ENCODE data around the gene PLPP2.

Gene PLPP2

GRCh38 chr19:335072-335471, 43.9 kb upstream of the PLPP2 start:
- peaks cover 67% of the 10 kb centered on the region for H3K79me2 ChIP-seq (ENCODE audit: insufficient read depth, low read length)
- TF ChIP-seq EZH2phosphoT487 (conservative IDR thresholded peaks at IDR 0.05; ENCODE audit: low read length) (no peak), CTCF (IDR thresholded peaks at IDR 0.05; ENCODE audit: insufficient read depth, low read length, poor library complexity, severe bottlenecking) (no peak)

GRCh38 chr19:334296-335071, 43.3 kb upstream of the PLPP2 start:
- H3F3A ChIP-seq (ENCODE audit: insufficient read depth) = no peaks in the 10 kb centered on the region
- H3K4me2 ChIP-seq (ENCODE audit: low read depth, low read length, poor library complexity, severe bottlenecking) = no peak overlapping the region
- no peak for TF ChIP-seq CTCF (IDR thresholded peaks at IDR 0.05; ENCODE audit: insufficient read depth, low read length, poor library complexity, severe bottlenecking)
- TF ChIP-seq EZH2phosphoT487 (conservative IDR thresholded peaks at IDR 0.05; ENCODE audit: low read length) = no peak
- H3K27me3 ChIP-seq (ENCODE audit: low read length) = no peaks in the 10 kb centered on the region
- H3K9me3 ChIP-seq (ENCODE audit: insufficient read depth, low read length) = no peaks in the 10 kb centered on the region
- H3K9ac ChIP-seq (ENCODE audit: low read length) = no peak overlapping the region
- H3K36me3 ChIP-seq (ENCODE audit: low read length) = peaks cover 5% of the 10 kb centered on the region; the same call in 1 of the 2 replicates
- no peak overlapping the region for H3K4me3 ChIP-seq (ENCODE audit: insufficient read depth, low read length, poor library complexity, severe bottlenecking)
- peaks cover 10% of the 10 kb centered on the region; the same call in 1 of the 2 replicates for H4K20me1 ChIP-seq (ENCODE audit: low read depth, low read length)
- no peaks in the 10 kb centered on the region for H3K9me2 ChIP-seq (replicated peaks; ENCODE audit: insufficient read depth, low read length)
- H2AFZ ChIP-seq (ENCODE audit: low read depth, low read length, severe bottlenecking) = no peak overlapping the region
- peaks cover 61% of the 10 kb centered on the region for H3K79me2 ChIP-seq (ENCODE audit: insufficient read depth, low read length)
- no peak overlapping the region for H3K27ac ChIP-seq (ENCODE audit: low read depth, low read length)

More at GRCh38 chr19:335072-335471, 43.9 kb upstream of the PLPP2 start:
- H3K27ac ChIP-seq (ENCODE audit: low read depth, low read length) = no peak overlapping the region
- H3F3A ChIP-seq (ENCODE audit: insufficient read depth) = no peaks in the 10 kb centered on the region
- no peak overlapping the region for H3K4me2 ChIP-seq (ENCODE audit: low read depth, low read length, poor library complexity, severe bottlenecking)
- H3K9ac ChIP-seq (ENCODE audit: low read length) = no peak overlapping the region
- no peaks in the 10 kb centered on the region for H3K27me3 ChIP-seq (ENCODE audit: low read length)
- no peaks in the 10 kb centered on the region for H3K9me3 ChIP-seq (ENCODE audit: insufficient read depth, low read length)
- H4K20me1 ChIP-seq (ENCODE audit: low read depth, low read length) = peaks cover 10% of the 10 kb centered on the region; the same call in 1 of the 2 replicates
- no peaks in the 10 kb centered on the region; the same call in 1 of the 2 replicates for H3K36me3 ChIP-seq (ENCODE audit: low read length)
- H3K4me3 ChIP-seq (ENCODE audit: insufficient read depth, low read length, poor library complexity, severe bottlenecking) = no peak overlapping the region
- no peak overlapping the region for H2AFZ ChIP-seq (ENCODE audit: low read depth, low read length, severe bottlenecking)
- no peaks in the 10 kb centered on the region for H3K9me2 ChIP-seq (replicated peaks; ENCODE audit: insufficient read depth, low read length)

GRCh38 chr19:330503-330902, 39.3 kb upstream of the PLPP2 start:
- H3K79me2 ChIP-seq (ENCODE audit: insufficient read depth, low read length) = peaks cover 26% of the 10 kb centered on the region
- no peak overlapping the region for H3K4me2 ChIP-seq (ENCODE audit: low read depth, low read length, poor library complexity, severe bottlenecking)
- TF ChIP-seq EZH2phosphoT487 (conservative IDR thresholded peaks at IDR 0.05; ENCODE audit: low read length) (no peak), CTCF (IDR thresholded peaks at IDR 0.05; ENCODE audit: insufficient read depth, low read length, poor library complexity, severe bottlenecking) (no peak)
- H3K4me3 ChIP-seq (ENCODE audit: insufficient read depth, low read length, poor library complexity, severe bottlenecking) = no peak overlapping the region
- no peaks in the 10 kb centered on the region for H4K20me1 ChIP-seq (ENCODE audit: low read depth, low read length)
- peaks cover 21% of the 10 kb centered on the region for H3K36me3 ChIP-seq (ENCODE audit: low read length)
- H3K9me3 ChIP-seq (ENCODE audit: insufficient read depth, low read length) = peaks cover 10% of the 10 kb centered on the region; the same call in 1 of the 2 replicates
- no peak overlapping the region for H3K27ac ChIP-seq (ENCODE audit: low read depth, low read length)
- no peak overlapping the region for H2AFZ ChIP-seq (ENCODE audit: low read depth, low read length, severe bottlenecking)
- no peaks in the 10 kb centered on the region for H3F3A ChIP-seq (ENCODE audit: insufficient read depth)
- no peaks in the 10 kb centered on the region for H3K27me3 ChIP-seq (ENCODE audit: low read length)
- H3K9ac ChIP-seq (ENCODE audit: low read length) = no peak overlapping the region
- H3K9me2 ChIP-seq (replicated peaks; ENCODE audit: insufficient read depth, low read length) = no peaks in the 10 kb centered on the region

All from SU-DHL-6 (cell line).